ENCODE results near the gene FAM217B. TPM values are rescaled to one million over a fixed set of nuclear protein-coding genes. Genes with fewer than 3 reads are reported as not detected.

The FAM217B gene
- total and polyA plus RNA-seq, 2 donors (not counting 1 experiment from before 2014, with no cell fraction given) = 3.5 to 6.3 TPM

DNA sequence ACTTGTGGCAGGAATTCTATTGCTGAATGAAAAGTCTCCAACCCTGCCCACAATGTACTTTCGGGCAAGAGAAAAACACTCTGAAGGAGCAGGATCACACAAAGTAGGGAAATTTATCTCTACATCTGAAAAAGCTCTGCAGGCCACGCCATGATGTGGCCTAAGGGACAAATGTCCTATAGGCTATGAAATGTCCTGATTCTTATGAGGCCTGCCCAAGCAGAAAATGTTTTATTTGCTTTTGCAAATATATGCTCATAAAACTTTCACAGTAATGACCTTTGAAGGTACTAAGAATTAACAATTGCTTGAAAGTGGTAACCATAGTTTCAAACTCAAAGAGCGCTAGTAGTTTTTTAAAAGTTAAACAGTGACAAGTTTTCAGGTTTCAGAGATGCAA is 37.7 kb upstream of the FAM217B start:
- no peak overlapping the region for H3K27ac ChIP-seq (ENCODE audit: insufficient read depth, low read length)
- no peak overlapping the region for H3K4me2 ChIP-seq (ENCODE audit: extremely low read depth, insufficient read depth, low read length)
- no peaks in the 10 kb centered on the region for H3K9me3 ChIP-seq (ENCODE audit: control insufficient read depth, insufficient read depth, low read depth, low read length)
- H3K79me2 ChIP-seq (ENCODE audit: control insufficient read depth, insufficient read depth, low read length) = no peaks in the 10 kb centered on the region
- no peak overlapping the region for H3K9ac ChIP-seq (ENCODE audit: insufficient read depth, low read length)
- H4K20me1 ChIP-seq (ENCODE audit: control insufficient read depth, extremely low read depth, insufficient read depth, low read length) = no peaks in the 10 kb centered on the region
- no peaks in the 10 kb centered on the region for H3K27me3 ChIP-seq (ENCODE audit: control insufficient read depth, insufficient read depth, low read length)
- DNase-seq (ENCODE audit: low read depth in 2 of 2) = no peak
- H3K4me1 ChIP-seq (ENCODE audit: control insufficient read depth, extremely low read depth, insufficient read depth, low read length) = no peaks in the 10 kb centered on the region
- TF ChIP-seq CTCF (conservative IDR thresholded peaks at IDR 0.05 in 1 of 2, IDR thresholded peaks at IDR 0.05 in 1 of 2; ENCODE audit: low read depth in 1 of 2, low read length in 2 of 2) (no peak), EZH2 (IDR thresholded peaks at IDR 0.05; ENCODE audit: low read length, missing control alignments) (no peak)
- H2AFZ ChIP-seq (ENCODE audit: low read length) = no peak overlapping the region
- H3K4me3 ChIP-seq (replicated peaks in 1 of 4; ENCODE audit: control extremely low read depth in 1 of 4, insufficient read depth in 1 of 4, low read depth in 3 of 4, low read length in 4 of 4) = no peak overlapping the region
- no peaks in the 10 kb centered on the region for H3K36me3 ChIP-seq (ENCODE audit: control insufficient read depth, insufficient read depth, low read length)

GRCh38 chr20:59903621-59904020 is 36.6 kb upstream of the FAM217B start:
- TF ChIP-seq EZH2 (IDR thresholded peaks at IDR 0.05; ENCODE audit: low read length, missing control alignments) (no peak), CTCF (conservative IDR thresholded peaks at IDR 0.05 in 1 of 2, IDR thresholded peaks at IDR 0.05 in 1 of 2; ENCODE audit: low read depth in 1 of 2, low read length in 2 of 2) (no peak)
- Histone ChIP-seq H3K27me3 (ENCODE audit: control insufficient read depth, insufficient read depth, low read length) (no peaks in the 10 kb centered on the region), H3K4me3 (replicated peaks in 1 of 4; ENCODE audit: control extremely low read depth in 1 of 4, insufficient read depth in 1 of 4, low read depth in 3 of 4, low read length in 4 of 4) (no peak overlapping the region), H3K27ac (ENCODE audit: insufficient read depth, low read length) (no peak overlapping the region), H2AFZ (ENCODE audit: low read length) (no peak overlapping the region), H3K4me2 (ENCODE audit: extremely low read depth, insufficient read depth, low read length) (no peak overlapping the region), H3K9me3 (ENCODE audit: control insufficient read depth, insufficient read depth, low read depth, low read length) (no peaks in the 10 kb centered on the region), H3K36me3 (ENCODE audit: control insufficient read depth, insufficient read depth, low read length) (no peaks in the 10 kb centered on the region), H3K4me1 (ENCODE audit: control insufficient read depth, extremely low read depth, insufficient read depth, low read length) (no peaks in the 10 kb centered on the region), H3K79me2 (ENCODE audit: control insufficient read depth, insufficient read depth, low read length) (no peaks in the 10 kb centered on the region), H4K20me1 (ENCODE audit: control insufficient read depth, extremely low read depth, insufficient read depth, low read length) (no peaks in the 10 kb centered on the region), H3K9ac (ENCODE audit: insufficient read depth, low read length) (no peak overlapping the region)
- peak in 1 of 2 donors; percentile 2 for DNase-seq (ENCODE audit: low read depth in 2 of 2)

- no peak for TF ChIP-seq CTCF (conservative IDR thresholded peaks at IDR 0.05 in 1 of 2, IDR thresholded peaks at IDR 0.05 in 1 of 2; ENCODE audit: low read depth in 1 of 2, low read length in 2 of 2)
- no peak for TF ChIP-seq EZH2 (IDR thresholded peaks at IDR 0.05; ENCODE audit: low read length, missing control alignments)
- no peaks in the 10 kb centered on the region for H3K9me3 ChIP-seq (ENCODE audit: control insufficient read depth, insufficient read depth, low read depth, low read length)
- H2AFZ ChIP-seq (ENCODE audit: low read length) = no peak overlapping the region
- H3K36me3 ChIP-seq (ENCODE audit: control insufficient read depth, insufficient read depth, low read length) = no peaks in the 10 kb centered on the region
- H3K27ac ChIP-seq (ENCODE audit: insufficient read depth, low read length) = no peak overlapping the region
- no peaks in the 10 kb centered on the region for H3K79me2 ChIP-seq (ENCODE audit: control insufficient read depth, insufficient read depth, low read length)
- no peaks in the 10 kb centered on the region for H4K20me1 ChIP-seq (ENCODE audit: control insufficient read depth, extremely low read depth, insufficient read depth, low read length)
- H3K9ac ChIP-seq (ENCODE audit: insufficient read depth, low read length) = no peak overlapping the region
- no peaks in the 10 kb centered on the region for H3K4me1 ChIP-seq (ENCODE audit: control insufficient read depth, extremely low read depth, insufficient read depth, low read length)
- no peaks in the 10 kb centered on the region for H3K27me3 ChIP-seq (ENCODE audit: control insufficient read depth, insufficient read depth, low read length)
- H3K4me3 ChIP-seq (replicated peaks in 1 of 4; ENCODE audit: control extremely low read depth in 1 of 4, insufficient read depth in 1 of 4, low read depth in 3 of 4, low read length in 4 of 4) = no peak overlapping the region
- H3K4me2 ChIP-seq (ENCODE audit: extremely low read depth, insufficient read depth, low read length) = no peak overlapping the region
- no peak for DNase-seq (ENCODE audit: low read depth in 2 of 2)
Measured at GRCh38 chr20:59908855-59909254, 31.3 kb upstream of the FAM217B start.

Measured in fibroblast of lung (primary cell).